Natural killer cell (primary cell): ENCODE data around the gene CDKN2B-AS1. TPM values are rescaled to one million over a fixed set of nuclear protein-coding genes. Genes with fewer than 3 reads are reported as not detected.
A peak's percentile ranks its signal among the peaks of the same experiment; 100 is the strongest.

Experiments
- ATAC-seq, 3 donors: fragments of 150-1000 bp in 2 of 3; fragments of 200-7000 bp in 1 of 3; cut with Tn5 transposase; 1 replicate in 1 of 3; 2 replicates in 2 of 3; pipeline ENCODE4 v1.10.0; 2021; ENCODE audit warnings: mild to moderate bottlenecking in 2 of 3, moderate library complexity in 2 of 3
- DNase-seq, 2 donors: peaks; one replicate each; pipeline versions ENCODE4 v3.0.0 to v3.0.0-alpha.2; 2013 to 2021; ENCODE audit warnings: mixed read lengths in 1 of 2
- H3K27ac ChIP-seq: one replicate; pipeline ENCODE4 v1.5.1; 2013; ENCODE audit warnings: mild to moderate bottlenecking, low read length
- H3K27me3 ChIP-seq: one replicate; pipeline ENCODE4 v1.6.1; 2013; ENCODE audit warnings: low read length; ENCODE audit not compliant: control insufficient read depth, insufficient read depth
- H3K36me3 ChIP-seq: one replicate; pipeline ENCODE4 v1.6.1; 2013; ENCODE audit warnings: low read length; ENCODE audit not compliant: control insufficient read depth, insufficient read depth
- H3K4me1 ChIP-seq: one replicate; pipeline ENCODE4 v1.6.1; 2013; ENCODE audit warnings: low read length; ENCODE audit not compliant: control insufficient read depth, insufficient read depth
- H3K4me3 ChIP-seq: one replicate; pipeline ENCODE4 v1.5.1; 2013; ENCODE audit warnings: low read length
- H3K9me3 ChIP-seq: one replicate; pipeline ENCODE4 v1.6.1; 2013; ENCODE audit warnings: low read length; ENCODE audit not compliant: control insufficient read depth, insufficient read depth
- H3K27ac Mint-ChIP-seq, 2 donors: one replicate each; pipeline ENCODE4 v1.8.0; 2022; ENCODE audit warnings: mild to moderate bottlenecking in 2 of 2, mixed read lengths in 2 of 2, moderate library complexity in 1 of 2
- H3K27me3 Mint-ChIP-seq, 2 donors: one replicate each; pipeline ENCODE4 v1.8.0; 2022; ENCODE audit warnings: low read depth in 2 of 2, mixed read lengths in 2 of 2
- H3K36me3 Mint-ChIP-seq: one replicate; pipeline ENCODE4 v1.8.0; 2022; ENCODE audit warnings: mixed read lengths
- H3K4me1 Mint-ChIP-seq, 2 donors: one replicate each; pipeline ENCODE4 v1.8.0; 2022; ENCODE audit warnings: mixed read lengths in 2 of 2
- H3K4me3 Mint-ChIP-seq: one replicate; pipeline ENCODE4 v1.8.0; 2022; ENCODE audit warnings: mild to moderate bottlenecking, moderate library complexity, mixed read lengths
- H3K9me3 Mint-ChIP-seq, 2 donors: one replicate each; pipeline ENCODE4 v1.8.0; 2022; ENCODE audit warnings: mixed read lengths in 2 of 2
- CTCF ChIP-seq: fragments of 200-600 bp; IDR thresholded peaks from one replicate; pipeline ENCODE4 v1.8.0; 2022; ENCODE audit warnings: antibody characterized with exemption
- WGBS: methylation state at CpG from one replicate; pipeline ENCODE4 v1.1.7; 2013; ENCODE audit warnings: missing lambda C conversion rate; ENCODE audit not compliant: insufficient coverage; 5-methylcytosine and 5-hydroxymethylcytosine counted together
- intact Hi-C: fragments of 100-400 bp; cut with micrococcal nuclease; formaldehyde crosslinking; loops from one replicate; pipeline ENCODE4 v1.14.2; 2022
- total RNA-seq, 4 donors: library from RNA; stranded (reverse); fragments of 120-200 nt in 1 of 4; gene quantifications; one replicate each; pipeline versions ENCODE4 v1.2.3 to v1.2.4, GENCODE V29; 2013 to 2022

The CDKN2B-AS1 gene
- total RNA-seq, 3 donors from 2014 or later (not counting 1 experiment from before 2014, with no cell fraction given): 2.6 to 4.3 (median 3.1) TPM

GRCh38 chr9:21995006-21995665, 545 bp downstream of the CDKN2B-AS1 start:
- intact Hi-C loops: no loop called here

GRCh38 chr9:21995666-21996398, 1.2 kb downstream of the CDKN2B-AS1 start:
- Histone ChIP-seq H3K27me3 (peaks cover 3% of the 10 kb centered on the region), H3K4me3 (peak overlapping the region; percentile 63), H3K27ac (peak overlapping the region; percentile 74), H3K36me3 (no peaks in the 10 kb centered on the region), H3K4me1 (peaks cover 14% of the 10 kb centered on the region), H3K9me3 (no peaks in the 10 kb centered on the region)
- 12% methylated on average over 54 of the region's 54 CpGs for WGBS
- intact Hi-C loops: no loop called here
- Mint-ChIP-seq H3K9me3 (no peaks in the 10 kb centered on the region), H3K36me3 (no peaks in the 10 kb centered on the region), H3K4me3 (peak overlapping the region; percentile 100), H3K27ac (peak overlapping the region; percentile 91 to 95), H3K27me3 (peaks cover 5 to 15% of the 10 kb centered on the region in 2 donors), H3K4me1 (peaks cover 8 to 30% of the 10 kb centered on the region in 2 donors)
- peak; percentile 15 for TF ChIP-seq CTCF
- DNase-seq: peak; percentile 39 to 44
- peak; percentile 23 to 31 (median 25) for ATAC-seq

More at GRCh38 chr9:21995006-21995665, 545 bp downstream of the CDKN2B-AS1 start:
- peaks cover 15 to 34% of the 10 kb centered on the region in 2 donors for H3K4me1 Mint-ChIP-seq
- peaks cover 4 to 15% of the 10 kb centered on the region in 2 donors for H3K27me3 Mint-ChIP-seq
- H3K9me3 Mint-ChIP-seq: no peaks in the 10 kb centered on the region
- H3K27ac Mint-ChIP-seq: peak overlapping the region; percentile 91 to 95
- WGBS: under 1% methylated on average over 55 of the region's 56 CpGs
- peak overlapping the region; percentile 100 for H3K4me3 Mint-ChIP-seq
- Histone ChIP-seq H3K36me3 (no peaks in the 10 kb centered on the region), H3K4me1 (peaks cover 14% of the 10 kb centered on the region), H3K4me3 (peak overlapping the region; percentile 63), H3K27ac (peak overlapping the region; percentile 74), H3K27me3 (peaks cover 6% of the 10 kb centered on the region), H3K9me3 (no peaks in the 10 kb centered on the region)
- no peak for TF ChIP-seq CTCF
- no peaks in the 10 kb centered on the region for H3K36me3 Mint-ChIP-seq
- DNase-seq (peak; percentile 67 to 90), ATAC-seq (peak; percentile 78 to 91 (median 82))

GRCh38 chr9:21996438-21996837, 1.8 kb downstream of the CDKN2B-AS1 start:
- Histone ChIP-seq H3K4me3 (no peak overlapping the region), H3K36me3 (no peaks in the 10 kb centered on the region), H3K9me3 (no peaks in the 10 kb centered on the region), H3K4me1 (peaks cover 14% of the 10 kb centered on the region), H3K27me3 (peaks cover 6% of the 10 kb centered on the region), H3K27ac (no peak overlapping the region)
- Mint-ChIP-seq H3K4me1 (peaks cover 8 to 30% of the 10 kb centered on the region in 2 donors), H3K36me3 (no peaks in the 10 kb centered on the region), H3K27me3 (peaks cover 8 to 21% of the 10 kb centered on the region in 2 donors), H3K4me3 (peak overlapping the region; percentile 100), H3K27ac (peak overlapping the region; percentile 91 to 95), H3K9me3 (no peaks in the 10 kb centered on the region)
- intact Hi-C loops: no loop called here
- ATAC-seq (no peak), DNase-seq (no peak)
- no peak for TF ChIP-seq CTCF
- 44% methylated on average over 5 of the region's 9 CpGs for WGBS
